IMR-90 (cell line): ENCODE measurements around the gene PRKCG. TPM values are rescaled to one million over a fixed set of nuclear protein-coding genes. Genes with fewer than 3 reads are reported as not detected.

Experiments
- ATAC-seq: fragments of 200-7000 bp; cut with Tn5 transposase; 2 replicates; pipeline ENCODE4 v1.9.1; 2020; ENCODE audit warnings: low read depth, mild to moderate bottlenecking, moderate library complexity
- BruUV-seq: library from RNA; stranded (reverse); fragments of 400-500 nt; replicated peaks from 2 replicates; lab custom pipeline; 2021; lab: Mats Ljungman, UMichigan
- CTCF ChIA-PET: fragments of 300-600 bp; formaldehyde crosslinking; extraction: SDS; loops from one replicate; lab custom pipeline; 2021; ENCODE audit warnings: antibody characterized with exemption; lab: Yijun Ruan, JAX
- POLR2A ChIA-PET: fragments of 300-600 bp; sonication (Branson Sonifier 250); formaldehyde crosslinking; loops from one replicate; lab custom pipeline; 2022; ENCODE audit warnings: antibody characterized with exemption; ENCODE audit not compliant: unreplicated experiment; lab: Charles Lee
- DNase-seq: peaks from one replicate; pipeline ENCODE4 v3.0.0; 2013
- H2AFZ ChIP-seq: replicated peaks from 2 replicates; pipeline ENCODE3; 2013; ENCODE audit warnings: low read length, mild to moderate bottlenecking; ENCODE audit not compliant: poor library complexity
- H2AK5ac ChIP-seq: 2 replicates; pipeline ENCODE4 v1.6.1; 2013; ENCODE audit warnings: low read depth, low read length, inconsistent platforms
- H2AK9ac ChIP-seq: replicated peaks from 2 replicates; pipeline ENCODE3; 2013; ENCODE audit warnings: mild to moderate bottlenecking, low read depth, low read length, moderate library complexity; ENCODE audit not compliant: poor library complexity
- H2BK120ac ChIP-seq: 2 replicates; pipeline ENCODE4 v1.6.1; 2013; ENCODE audit warnings: low read depth, low read length, inconsistent platforms
- H2BK15ac ChIP-seq: 3 replicates; pipeline ENCODE4 v1.6.1; 2013; ENCODE audit warnings: low read depth, low read length, inconsistent platforms
- H2BK20ac ChIP-seq: 2 replicates; pipeline ENCODE4 v1.6.1; 2013; ENCODE audit warnings: low read depth, mild to moderate bottlenecking, inconsistent platforms, low read length, moderate library complexity
- H2BK5ac ChIP-seq: 2 replicates; pipeline ENCODE4 v1.6.1; 2013; ENCODE audit warnings: mild to moderate bottlenecking, low read depth, low read length, inconsistent platforms; ENCODE audit not compliant: poor library complexity, severe bottlenecking
- H3K14ac ChIP-seq: replicated peaks from 2 replicates; pipeline ENCODE4 v1.6.1; 2013; ENCODE audit warnings: low read depth, low read length, inconsistent platforms
- H3K18ac ChIP-seq: 2 replicates; pipeline ENCODE4 v1.6.1; 2013; ENCODE audit warnings: low read depth, low read length, control low read depth
- H3K23ac ChIP-seq: 2 replicates; pipeline ENCODE4 v1.6.1; 2013; ENCODE audit warnings: low read depth, low read length, inconsistent platforms
- H3K27ac ChIP-seq: 2 replicates; pipeline ENCODE4 v1.5.1; 2013; ENCODE audit warnings: mild to moderate bottlenecking, control low read depth, low read length; ENCODE audit not compliant: insufficient read depth
- H3K27me3 ChIP-seq: 2 replicates; pipeline ENCODE4 v1.6.1; 2013; ENCODE audit warnings: low read length; ENCODE audit not compliant: control insufficient read depth, insufficient read depth
- H3K36me3 ChIP-seq: 2 replicates; pipeline ENCODE4 v1.6.1; 2013; ENCODE audit warnings: low read length, mixed read lengths; ENCODE audit not compliant: control insufficient read depth, insufficient read depth
- H3K4ac ChIP-seq: 2 replicates; pipeline ENCODE4 v1.6.1; 2013; ENCODE audit warnings: low read depth, low read length, inconsistent platforms
- H3K4me1 ChIP-seq: 2 replicates; pipeline ENCODE4 v1.6.1; 2013; ENCODE audit warnings: low read length, mixed read lengths; ENCODE audit not compliant: control insufficient read depth, insufficient read depth
- H3K4me2 ChIP-seq: 2 replicates; pipeline ENCODE4 v1.6.1; 2013; ENCODE audit warnings: low read depth, mild to moderate bottlenecking, control low read depth, low read length, moderate library complexity
- H3K4me3 ChIP-seq: 2 replicates; pipeline ENCODE4 v1.5.1; 2013; ENCODE audit warnings: low read depth, mild to moderate bottlenecking, control low read depth, low read length, moderate library complexity; ENCODE audit not compliant: insufficient read depth
- H3K56ac ChIP-seq: 2 replicates; pipeline ENCODE4 v1.6.1; 2013; ENCODE audit warnings: low read length, inconsistent platforms; ENCODE audit not compliant: insufficient read depth; ENCODE audit errors: extremely low read depth
- H3K79me1 ChIP-seq, 2 experiments: 2 replicates each; pipeline ENCODE4 v1.6.1; 2013; ENCODE audit warnings: low read length in 2 of 2, inconsistent platforms in 1 of 2, low read depth in 1 of 2
- H3K9ac ChIP-seq: 2 replicates; pipeline ENCODE4 v1.6.1; 2013; ENCODE audit warnings: low read depth, low read length, control low read depth
- H3K9me1 ChIP-seq: 2 replicates; pipeline ENCODE4 v1.6.1; 2013; ENCODE audit warnings: low read length, inconsistent platforms; ENCODE audit not compliant: insufficient read depth
- H3K9me3 ChIP-seq: 2 replicates; pipeline ENCODE4 v1.6.1; 2013; ENCODE audit warnings: low read length; ENCODE audit not compliant: control insufficient read depth, insufficient read depth
- H4K20me1 ChIP-seq: 2 replicates; pipeline ENCODE4 v1.6.1; 2013; ENCODE audit warnings: low read length, inconsistent platforms; ENCODE audit not compliant: insufficient read depth
- H4K5ac ChIP-seq: 2 replicates; pipeline ENCODE4 v1.6.1; 2013; ENCODE audit warnings: mild to moderate bottlenecking, low read depth, low read length, control low read depth
- H4K8ac ChIP-seq, 2 experiments: 2 replicates each; pipeline ENCODE4 v1.6.1; 2013; ENCODE audit warnings: low read depth in 2 of 2, low read length in 2 of 2, control low read depth in 1 of 2, inconsistent platforms in 1 of 2
- H4K91ac ChIP-seq: 2 replicates; pipeline ENCODE4 v1.6.1; 2013; ENCODE audit warnings: low read depth, low read length, inconsistent platforms; ENCODE audit not compliant: insufficient read depth
- CEBPB ChIP-seq: IDR thresholded peaks from 2 replicates; pipeline ENCODE4 v1.6.1; 2012; ENCODE audit warnings: low read depth, low read length, improper control_type of control experiment
- CTCF ChIP-seq: conservative IDR thresholded peaks from 2 replicates; pipeline ENCODE4 v1.5.1; 2012; ENCODE audit warnings: mild to moderate bottlenecking, low read depth, low read length, improper control_type of control experiment
- ELK1 ChIP-seq: fragments of 150-350 bp; IDR thresholded peaks from 2 replicates; pipeline ENCODE4 v1.6.1; 2016; ENCODE audit warnings: low read depth, mild to moderate bottlenecking, low read length, moderate library complexity, borderline replicate concordance
- FOS ChIP-seq: fragments of 150-350 bp; IDR thresholded peaks from 2 replicates; pipeline ENCODE4 v1.6.1; 2016; ENCODE audit warnings: low read depth, low read length
- MXI1 ChIP-seq: IDR thresholded peaks from 2 replicates; pipeline ENCODE4 v1.6.1; 2012; ENCODE audit warnings: low read depth, mild to moderate bottlenecking, low read length, moderate library complexity, borderline replicate concordance
- POLR2A ChIP-seq: IDR thresholded peaks from 2 replicates; pipeline ENCODE4 v1.6.1; 2012; ENCODE audit warnings: mild to moderate bottlenecking, low read depth, low read length
- RFX5 ChIP-seq: IDR thresholded peaks from 2 replicates; pipeline ENCODE4 v1.8.0; 2012; ENCODE audit warnings: low read depth, mild to moderate bottlenecking, low read length, moderate library complexity
- WGBS, 2 experiments: methylation state at CpG; one replicate each; pipeline versions ENCODE4 v1.1.5 to v1.1.7; 2013; ENCODE audit warnings: missing lambda C conversion rate in 2 of 2; ENCODE audit not compliant: insufficient read length in 1 of 2; ENCODE audit errors: extremely low coverage in 2 of 2; 5-methylcytosine and 5-hydroxymethylcytosine counted together
- dilution Hi-C: fragments of 300-500 bp; cut with HindIII; formaldehyde crosslinking; loops from one replicate; pipeline ENCODE4 v1.14.3; 2018; ENCODE audit warnings: low sequenced_read_pairs; ENCODE audit not compliant: unreplicated experiment
- in situ Hi-C: fragments of 300-500 bp; cut with MboI; formaldehyde crosslinking; loops from 3 replicates; pipeline ENCODE4 v1.14.3; 2019; ENCODE audit warnings: low sequenced_read_pairs, inconsistent platforms, mixed read lengths
- intact Hi-C: fragments of 100-400 bp; cut with micrococcal nuclease; formaldehyde crosslinking; loops from 2 replicates; pipeline ENCODE4 v1.10.0; 2022
- polyA plus RNA-seq, 3 experiments: library from polyadenylated mRNA; depleted of rRNA; stranded (reverse); fragments of >200 nt; gene quantifications; 2 replicates each; pipeline ENCODE4 v1.2.3, GENCODE V29; 2012; ENCODE audit warnings: low replicate concordance in 1 of 3
- total RNA-seq: library from RNA; depleted of rRNA; stranded (reverse); fragments of >200 nt; gene quantifications from 2 replicates; pipeline ENCODE4 v1.2.3, GENCODE V29; 2012

PRKCG gene
- total and polyA plus RNA-seq, 2 of the 4 experiments (the other 2 are of a cell fraction) = not detected

GRCh38 chr19:53942001-53942786 lies 60.2 kb downstream of the PRKCG start (continued):
- no peak for TF ChIP-seq FOS

GRCh38 chr19:53944416-53944815 lies 62.4 kb downstream of the PRKCG start:
- dilution Hi-C loops = no loop called here
- in situ Hi-C loops = no loop called here
- Histone ChIP-seq H4K20me1 (no peaks in the 10 kb centered on the region), H3K4ac (no peak overlapping the region), H3K27me3 (peaks cover 6% of the 10 kb centered on the region; the same call in 1 of the 2 replicates), H3K79me1 (no peaks in the 10 kb centered on the region), H3K9ac (no peak overlapping the region), H3K9me3 (peaks cover 4% of the 10 kb centered on the region; the same call in 1 of the 2 replicates), H4K8ac (no peak overlapping the region), H3K27ac (no peak overlapping the region), H2BK20ac (no peak overlapping the region), H4K91ac (no peak overlapping the region), H2BK15ac (no peak overlapping the region), H3K9me1 (no peaks in the 10 kb centered on the region; the same call in 1 of the 2 replicates), H2BK120ac (no peak overlapping the region), H3K4me2 (no peak overlapping the region), H3K4me1 (no peaks in the 10 kb centered on the region), H3K4me3 (no peak overlapping the region), H2BK5ac (no peak overlapping the region), H2AK9ac (no peak overlapping the region), H2AK5ac (no peak overlapping the region), H2AFZ (no peak overlapping the region), H3K36me3 (no peaks in the 10 kb centered on the region), H4K5ac (no peak overlapping the region), H3K14ac (no peak overlapping the region), H3K23ac (no peak overlapping the region), H3K18ac (no peak overlapping the region), H3K56ac (no peak overlapping the region)
- ATAC-seq (no peak), DNase-seq (no peak)
- no CpG with 5 or more reads among the region's 4 CpGs for WGBS, 2 experiments
- intact Hi-C loops = no loop called here
- no TSS peak for BruUV-seq
- POLR2A ChIA-PET = no interaction called here
- TF ChIP-seq POLR2A = no peak
- no peak for TF ChIP-seq CTCF
- no peak for TF ChIP-seq RFX5
- TF ChIP-seq CEBPB = no peak
- TF ChIP-seq MXI1 = no peak
- no peak for TF ChIP-seq FOS
- no peak for TF ChIP-seq ELK1
- CTCF ChIA-PET = no interaction called here
